Measurements from ENCODE around the gene STAM.

The STAM gene

GRCh38 chr10:17751781-17752445 is 108.0 kb downstream of the STAM start, which contains the start of gene TMEM236:
Gene TMEM236 (plus strand): TSS chr10:17752201. CDS start chr10:17752296, 95 bp downstream.
- H3K4me3 ChIP-seq (ENCODE audit: control insufficient read depth, low read depth, low read length) = no peak within 1 kb of the TSS
- DNase-seq (ENCODE audit: low read depth) = no peak
- TF ChIP-seq CTCF (conservative IDR thresholded peaks at IDR 0.05; ENCODE audit: control insufficient read depth, insufficient read depth, low read depth, low read length) = no peak

DNA sequence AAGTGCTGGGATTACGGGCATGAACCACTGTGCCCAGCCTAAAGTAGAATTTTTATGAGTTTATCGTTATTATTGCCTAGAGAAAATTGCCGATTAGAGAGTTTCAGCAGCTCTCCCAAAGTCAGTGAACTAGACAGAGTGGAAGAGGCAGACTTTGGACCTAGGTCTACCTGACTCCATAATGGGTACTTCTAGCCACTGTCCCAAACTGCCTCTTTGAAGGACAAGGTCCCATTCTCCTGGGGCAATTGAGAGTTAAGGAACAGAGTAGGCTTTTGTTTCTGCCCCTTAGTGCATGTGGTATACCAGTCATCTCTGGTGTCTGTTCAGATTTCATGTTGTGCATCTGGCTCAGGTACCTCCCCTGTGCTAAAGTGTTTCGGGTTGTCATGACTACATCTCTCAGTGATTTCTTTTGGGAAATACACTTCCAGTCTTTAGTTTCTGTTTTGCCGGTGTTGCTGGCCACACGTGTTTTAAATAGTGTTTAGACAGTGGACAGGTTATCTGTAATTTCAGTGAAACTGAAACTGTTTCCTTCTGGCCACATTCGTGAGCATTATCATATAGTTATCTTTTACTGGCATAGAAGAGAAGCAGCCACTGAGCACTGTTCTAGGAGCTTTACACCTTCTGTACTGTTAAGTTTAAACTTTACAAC is 112.7 kb downstream of the STAM start:
- peak; percentile 27 for DNase-seq (ENCODE audit: low read depth)
- no peak for TF ChIP-seq CTCF (conservative IDR thresholded peaks at IDR 0.05; ENCODE audit: control insufficient read depth, insufficient read depth, low read depth, low read length)

DNA sequence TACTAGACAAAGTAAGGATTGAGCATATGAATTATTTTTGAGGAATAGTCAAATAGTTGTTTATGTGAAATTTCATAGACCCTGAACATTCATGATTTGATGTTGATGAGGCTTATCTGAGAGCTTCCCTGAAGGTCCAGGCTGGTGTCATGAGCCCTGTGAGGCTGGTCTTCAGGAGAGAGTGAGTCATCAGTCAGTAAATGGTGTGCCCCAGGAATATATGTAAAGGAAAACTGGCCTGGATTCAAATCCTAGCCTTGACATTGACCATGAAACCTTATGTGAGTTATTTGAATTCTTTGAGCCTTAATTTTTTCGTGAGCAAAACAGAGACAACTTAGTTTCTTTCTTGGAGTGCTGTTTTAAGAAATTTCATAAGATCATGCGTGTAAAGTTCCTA is 114.2 kb downstream of the STAM start:
- no peak overlapping the region for H3K4me3 ChIP-seq (ENCODE audit: control insufficient read depth, low read depth, low read length)
- peak; percentile 20 for DNase-seq (ENCODE audit: low read depth)
- no peak for TF ChIP-seq CTCF (conservative IDR thresholded peaks at IDR 0.05; ENCODE audit: control insufficient read depth, insufficient read depth, low read depth, low read length)

More for the DNA sequence above, 112.7 kb downstream of the STAM start:
- no peak overlapping the region for H3K4me3 ChIP-seq (ENCODE audit: control insufficient read depth, low read depth, low read length)

DNA sequence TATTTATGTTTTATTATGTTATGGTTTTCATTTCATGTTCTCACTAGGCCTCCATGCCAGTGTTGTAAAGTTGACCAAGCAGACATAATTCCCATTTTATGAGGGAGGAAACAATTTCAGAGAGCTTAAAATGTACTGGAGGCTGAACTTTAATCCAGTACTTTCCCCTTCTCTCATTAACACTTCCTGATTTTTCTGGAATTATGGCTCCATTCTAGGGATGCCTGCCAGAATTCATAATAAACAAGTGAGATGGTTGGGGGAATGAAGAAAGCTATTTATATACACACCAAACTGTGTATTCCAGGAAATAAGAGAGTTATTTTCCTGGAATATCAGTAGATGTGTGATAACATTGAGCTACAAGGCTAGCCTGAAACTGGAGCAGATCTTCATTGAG is 114.9 kb downstream of the STAM start:
- no peak for TF ChIP-seq CTCF (conservative IDR thresholded peaks at IDR 0.05; ENCODE audit: control insufficient read depth, insufficient read depth, low read depth, low read length)
- H3K4me3 ChIP-seq (ENCODE audit: control insufficient read depth, low read depth, low read length) = no peak overlapping the region
- DNase-seq (ENCODE audit: low read depth) = no peak

- TF ChIP-seq CTCF (conservative IDR thresholded peaks at IDR 0.05; ENCODE audit: control insufficient read depth, insufficient read depth, low read depth, low read length) = no peak
- no peak for DNase-seq (ENCODE audit: low read depth)
- H3K4me3 ChIP-seq (ENCODE audit: control insufficient read depth, low read depth, low read length) = no peak overlapping the region
These were observed 120.2 kb downstream of the STAM start for GRCh38 chr10:17764142-17764541.

DNA sequence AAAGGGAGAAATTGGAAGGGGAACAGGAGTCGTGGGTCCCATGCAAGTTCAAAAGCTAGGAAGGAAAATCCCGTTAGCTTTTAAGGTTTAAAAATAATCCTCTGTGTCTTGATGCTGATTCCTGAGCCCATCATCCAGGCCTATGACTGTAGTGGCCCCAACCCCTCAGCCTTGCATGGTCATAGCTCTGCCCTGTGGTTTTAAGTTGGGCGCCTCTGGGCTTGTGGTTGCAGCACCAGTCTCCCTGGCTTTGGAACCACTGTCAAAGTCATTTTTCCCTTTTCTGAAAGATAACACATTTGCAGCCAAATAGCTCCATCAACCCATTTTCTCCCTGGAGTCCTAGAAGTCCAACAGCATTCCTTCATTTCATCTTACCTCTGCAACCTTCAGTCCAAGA is 121.7 kb downstream of the STAM start:
- no peak overlapping the region for H3K4me3 ChIP-seq (ENCODE audit: control insufficient read depth, low read depth, low read length)
- no peak for TF ChIP-seq CTCF (conservative IDR thresholded peaks at IDR 0.05; ENCODE audit: control insufficient read depth, insufficient read depth, low read depth, low read length)
- no peak for DNase-seq (ENCODE audit: low read depth)
